HL-60 (cell line): ENCODE data around the gene PTPRK.

Source experiments
- DNase-seq, 2 experiments: peaks; one replicate each; pipeline ENCODE4 v3.0.0-alpha.2; 2010 to 2020; ENCODE audit warnings: low read depth in 1 of 2, low spot score in 1 of 2
- H3K27ac ChIP-seq: fragments of 250-450 bp; sonication (Bioruptor Pico); replicated peaks from 2 replicates; pipeline ENCODE4 v1.5.1; 2020; ENCODE audit warnings: mild to moderate bottlenecking, moderate library complexity
- H3K27me3 ChIP-seq: fragments of 250-450 bp; sonication (Bioruptor Pico); 2 replicates; pipeline ENCODE4 v1.5.1; 2021; ENCODE audit warnings: mild to moderate bottlenecking, moderate library complexity; ENCODE audit not compliant: insufficient read depth, poor library complexity, severe bottlenecking
- H3K4me3 ChIP-seq: replicated peaks from 2 replicates; pipeline ENCODE4 v1.5.1; 2011; ENCODE audit warnings: mild to moderate bottlenecking, control low read depth, low read length; ENCODE audit not compliant: insufficient read depth
- CTCF ChIP-seq: IDR thresholded peaks from one replicate; pipeline ENCODE4 v1.5.1; 2011; ENCODE audit warnings: low read length, control low read depth, inconsistent platforms; ENCODE audit not compliant: insufficient read depth
- GABPA ChIP-seq: IDR thresholded peaks from 2 replicates; pipeline ENCODE4 v1.6.1; 2012; ENCODE audit warnings: low read depth
- POLR2AphosphoS5 ChIP-seq: IDR thresholded peaks from 2 replicates; pipeline ENCODE4 v1.6.1; 2012; ENCODE audit warnings: low read depth
- REST ChIP-seq: IDR thresholded peaks from 2 replicates; pipeline ENCODE4 v1.6.1; 2012; ENCODE audit warnings: low read depth; ENCODE audit not compliant: insufficient replicate concordance
- SPI1 ChIP-seq: IDR thresholded peaks from 2 replicates; pipeline ENCODE4 v1.6.1; 2012; ENCODE audit warnings: low read depth, mild to moderate bottlenecking, borderline replicate concordance

The PTPRK gene

GRCh38 chr6:128233531-128233930 is 286.9 kb downstream of the PTPRK start:
- no peak for DNase-seq
- TF ChIP-seq REST = no peak
- TF ChIP-seq POLR2AphosphoS5 = no peak
- no peak for TF ChIP-seq SPI1
- TF ChIP-seq CTCF = no peak
- no peak for TF ChIP-seq GABPA
- H3K27me3 ChIP-seq = no peaks in the 10 kb centered on the region
- H3K27ac ChIP-seq = no peak overlapping the region
- no peak overlapping the region for H3K4me3 ChIP-seq

- no peak for TF ChIP-seq REST
- TF ChIP-seq GABPA = no peak
- TF ChIP-seq POLR2AphosphoS5 = no peak
- TF ChIP-seq SPI1 = no peak
- no peak for TF ChIP-seq CTCF
- Histone ChIP-seq H3K4me3 (no peak overlapping the region), H3K27me3 (no peaks in the 10 kb centered on the region), H3K27ac (no peak overlapping the region)
- DNase-seq = no peak
Observed at GRCh38 chr6:128230267-128230989, 290.0 kb downstream of the PTPRK start.

- Histone ChIP-seq H3K27ac (no peak overlapping the region), H3K4me3 (no peak overlapping the region), H3K27me3 (no peaks in the 10 kb centered on the region)
- TF ChIP-seq POLR2AphosphoS5 = no peak
- TF ChIP-seq SPI1 = no peak
- no peak for TF ChIP-seq CTCF
- no peak for TF ChIP-seq REST
- TF ChIP-seq GABPA = no peak
- DNase-seq = no peak
Observed at GRCh38 chr6:128225612-128226011, 294.8 kb downstream of the PTPRK start.
